Hepatocyte (in vitro differentiated cells): Measurements from ENCODE around the gene GDPD4.

ENCODE experiments used
- EZH2 ChIP-seq: fragments of 200-600 bp; sonication (generic); IDR thresholded peaks from 2 replicates; pipeline ENCODE4 v1.6.1; 2016; ENCODE audit warnings: antibody characterized with exemption, mild to moderate bottlenecking, borderline replicate concordance
- TF ChIP-seq, protein P1 (sequence below): fragments of 200-600 bp; sonication (generic); IDR thresholded peaks from 2 replicates; pipeline ENCODE4 v1.5.1; 2016; ENCODE audit warnings: antibody characterized with exemption, mild to moderate bottlenecking; ENCODE audit not compliant: poor library complexity

DNA sequence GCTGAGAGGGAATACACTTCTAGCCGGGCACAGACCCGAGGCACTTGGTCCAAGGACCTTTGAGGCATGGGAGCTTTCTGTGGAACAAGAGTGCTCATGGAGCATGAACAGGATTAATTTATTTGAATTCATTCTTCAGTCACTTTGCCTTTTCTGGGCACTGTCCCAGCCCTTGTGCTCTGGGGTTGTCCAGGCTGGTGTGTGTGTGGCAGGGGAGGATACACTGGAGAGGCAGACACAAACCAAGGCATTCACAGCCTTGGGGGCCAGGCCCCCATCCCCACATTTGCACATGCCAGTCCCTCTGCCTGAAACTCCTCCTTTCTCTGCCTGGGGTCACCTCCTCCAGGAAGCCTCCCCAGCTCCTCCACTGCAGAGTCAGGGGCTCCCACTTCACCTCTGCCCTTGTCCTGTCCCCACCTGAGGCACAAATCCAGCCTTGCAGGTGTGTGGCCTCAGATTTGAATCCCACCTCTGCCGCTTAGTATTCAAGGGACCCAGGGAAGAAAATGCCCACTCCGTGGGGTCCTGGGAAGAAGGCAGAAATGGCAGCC lies 118.0 kb downstream of the GDPD4 start:
- TF ChIP-seq, protein P1, sequence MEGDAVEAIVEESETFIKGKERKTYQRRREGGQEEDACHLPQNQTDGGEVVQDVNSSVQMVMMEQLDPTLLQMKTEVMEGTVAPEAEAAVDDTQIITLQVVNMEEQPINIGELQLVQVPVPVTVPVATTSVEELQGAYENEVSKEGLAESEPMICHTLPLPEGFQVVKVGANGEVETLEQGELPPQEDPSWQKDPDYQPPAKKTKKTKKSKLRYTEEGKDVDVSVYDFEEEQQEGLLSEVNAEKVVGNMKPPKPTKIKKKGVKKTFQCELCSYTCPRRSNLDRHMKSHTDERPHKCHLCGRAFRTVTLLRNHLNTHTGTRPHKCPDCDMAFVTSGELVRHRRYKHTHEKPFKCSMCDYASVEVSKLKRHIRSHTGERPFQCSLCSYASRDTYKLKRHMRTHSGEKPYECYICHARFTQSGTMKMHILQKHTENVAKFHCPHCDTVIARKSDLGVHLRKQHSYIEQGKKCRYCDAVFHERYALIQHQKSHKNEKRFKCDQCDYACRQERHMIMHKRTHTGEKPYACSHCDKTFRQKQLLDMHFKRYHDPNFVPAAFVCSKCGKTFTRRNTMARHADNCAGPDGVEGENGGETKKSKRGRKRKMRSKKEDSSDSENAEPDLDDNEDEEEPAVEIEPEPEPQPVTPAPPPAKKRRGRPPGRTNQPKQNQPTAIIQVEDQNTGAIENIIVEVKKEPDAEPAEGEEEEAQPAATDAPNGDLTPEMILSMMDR, result no peak
- no peak for TF ChIP-seq EZH2
